ENCODE results near the gene MANSC1.

GRCh38 chr12:12281134-12281533 lies 68.9 kb downstream of the MANSC1 start:
- no peak for TF ChIP-seq CTCF (IDR thresholded peaks at IDR 0.05)
- no peak for TF ChIP-seq POLR2A (IDR thresholded peaks at IDR 0.05)

Data from uterus (tissue), 2 donors.